Measurements from ENCODE around the gene SPOUT1. TPM values are rescaled to one million over a fixed set of nuclear protein-coding genes. Genes with fewer than 3 reads are reported as not detected.
"Not testable (repeated sequence)": the region's sequence is repeated elsewhere in the genome, so short reads cannot be mapped to it uniquely, and the experiment has no call there.

SPOUT1 gene
- total RNA-seq, 1 experiment from 2014 or later: 66.4 TPM

- no peak overlapping the region for H3K4me3 ChIP-seq (ENCODE audit: low read depth, low read length, poor library complexity, severe bottlenecking)
- H3K4me1 ChIP-seq (ENCODE audit: insufficient read depth, low read length, poor library complexity, severe bottlenecking): peaks cover 7% of the 10 kb centered on the region
- TF ChIP-seq CTCF (conservative IDR thresholded peaks at IDR 0.05; ENCODE audit: low read depth, low read length): no peak
- no peak for TF ChIP-seq EZH2 (IDR thresholded peaks at IDR 0.05; ENCODE audit: borderline replicate concordance, low read depth, low read length, poor library complexity, severe bottlenecking)
- no peaks in the 10 kb centered on the region for H3K9me3 ChIP-seq (ENCODE audit: low read depth, low read length, poor library complexity, severe bottlenecking)
- no peaks in the 10 kb centered on the region for H3K27me3 ChIP-seq (replicated peaks; ENCODE audit: insufficient read depth, low read depth, low read length, poor library complexity)
- intact Hi-C loops (cut with micrococcal nuclease; ENCODE audit: unreplicated experiment): no loop called here
- no TSS peak for BruUV-seq (replicated peaks)
- no peak for DNase-seq (ENCODE audit: low spot score)
- CTCF ChIA-PET: no interaction called here
- POLR2A ChIA-PET (ENCODE audit: low non-redundant PET): interaction anchor here (0.6 kb wide), 1 partner anchor 302 kb away, joined by 10 read pairs; no protein-coding TSS in a partner anchor
- no peak overlapping the region for H3K27ac ChIP-seq (ENCODE audit: low read depth, low read length, poor library complexity, severe bottlenecking)
- no peaks in the 10 kb centered on the region for H3K36me3 ChIP-seq (ENCODE audit: insufficient read depth, low read length, poor library complexity, severe bottlenecking)
These were observed 44.2 kb downstream of the SPOUT1 start for GRCh38 chr9:128785427-128785826.

- Histone ChIP-seq H3K9me3 (ENCODE audit: low read depth, low read length, poor library complexity, severe bottlenecking) (no peaks in the 10 kb centered on the region), H3K4me3 (ENCODE audit: low read depth, low read length, poor library complexity, severe bottlenecking) (no peak overlapping the region), H3K27ac (ENCODE audit: low read depth, low read length, poor library complexity, severe bottlenecking) (no peak overlapping the region), H3K36me3 (ENCODE audit: insufficient read depth, low read length, poor library complexity, severe bottlenecking) (no peaks in the 10 kb centered on the region), H3K4me1 (ENCODE audit: insufficient read depth, low read length, poor library complexity, severe bottlenecking) (peaks cover 7% of the 10 kb centered on the region), H3K27me3 (replicated peaks; ENCODE audit: insufficient read depth, low read depth, low read length, poor library complexity) (no peaks in the 10 kb centered on the region)
- intact Hi-C loops (cut with micrococcal nuclease; ENCODE audit: unreplicated experiment): no loop called here
- ChIA-PET CTCF (no interaction called here), POLR2A (ENCODE audit: low non-redundant PET) (no interaction called here)
- DNase-seq (ENCODE audit: low spot score): no peak
- no TSS peak for BruUV-seq (replicated peaks)
- TF ChIP-seq CTCF (conservative IDR thresholded peaks at IDR 0.05; ENCODE audit: low read depth, low read length) (no peak), EZH2 (IDR thresholded peaks at IDR 0.05; ENCODE audit: borderline replicate concordance, low read depth, low read length, poor library complexity, severe bottlenecking) (no peak)
These were observed 46.9 kb downstream of the SPOUT1 start for GRCh38 chr9:128782669-128783068.

DNA sequence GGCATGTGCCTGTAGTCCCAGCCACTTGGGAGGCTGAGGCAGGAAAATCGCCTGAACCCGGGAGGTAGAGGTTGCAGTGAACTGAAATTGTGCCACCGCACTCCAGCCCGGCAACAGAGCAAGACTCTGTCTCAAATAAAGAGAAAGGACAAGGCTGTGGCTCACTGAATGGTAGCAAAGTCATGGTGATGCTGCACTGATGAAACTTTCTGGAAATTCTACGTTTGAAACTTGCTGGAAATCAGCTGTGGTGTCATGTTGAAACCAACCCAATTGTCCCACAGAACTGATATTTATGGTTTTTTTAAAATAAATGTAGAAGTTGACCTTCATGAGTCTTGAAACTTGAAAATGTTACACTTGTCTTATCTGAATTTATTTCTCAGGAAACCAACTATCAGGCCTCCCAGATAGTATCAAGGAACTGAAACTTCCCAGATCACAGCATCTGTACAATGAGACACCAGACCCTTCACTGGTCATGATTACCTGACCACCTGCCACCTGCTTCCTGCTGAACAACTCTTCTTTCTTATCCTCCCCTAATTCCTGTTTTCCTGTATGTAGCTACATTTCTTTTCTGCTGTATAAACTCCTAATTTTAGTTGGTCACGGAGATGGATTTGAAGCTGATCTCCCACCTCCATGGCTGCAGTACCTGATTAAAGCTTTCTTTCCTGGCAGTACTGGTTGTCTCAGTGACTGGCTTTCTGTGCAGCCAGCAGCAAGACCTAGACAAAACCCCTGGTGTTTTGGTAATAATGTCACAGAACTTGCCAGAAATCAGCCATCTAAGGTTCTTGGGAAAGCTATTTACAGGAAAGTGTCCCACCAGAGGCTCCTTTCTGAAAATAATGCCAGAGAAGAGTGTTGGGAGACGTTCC, 48.2 kb downstream of the SPOUT1 start:
- no peak overlapping the region for H3K27ac ChIP-seq (ENCODE audit: low read depth, low read length, poor library complexity, severe bottlenecking)
- no peak for TF ChIP-seq CTCF (conservative IDR thresholded peaks at IDR 0.05; ENCODE audit: low read depth, low read length)
- TF ChIP-seq EZH2 (IDR thresholded peaks at IDR 0.05; ENCODE audit: borderline replicate concordance, low read depth, low read length, poor library complexity, severe bottlenecking): no peak
- H3K4me3 ChIP-seq (ENCODE audit: low read depth, low read length, poor library complexity, severe bottlenecking): no peak overlapping the region
- BruUV-seq (replicated peaks): no TSS peak
- intact Hi-C loops (cut with micrococcal nuclease; ENCODE audit: unreplicated experiment): no loop called here
- ChIA-PET CTCF (no interaction called here), POLR2A (ENCODE audit: low non-redundant PET) (no interaction called here)
- H3K36me3 ChIP-seq (ENCODE audit: insufficient read depth, low read length, poor library complexity, severe bottlenecking): no peaks in the 10 kb centered on the region
- H3K4me1 ChIP-seq (ENCODE audit: insufficient read depth, low read length, poor library complexity, severe bottlenecking): peaks cover 7% of the 10 kb centered on the region
- no peak for DNase-seq (ENCODE audit: low spot score)
- H3K9me3 ChIP-seq (ENCODE audit: low read depth, low read length, poor library complexity, severe bottlenecking): no peaks in the 10 kb centered on the region
- no peaks in the 10 kb centered on the region for H3K27me3 ChIP-seq (replicated peaks; ENCODE audit: insufficient read depth, low read depth, low read length, poor library complexity)

GRCh38 chr9:128780093-128780492, 49.5 kb downstream of the SPOUT1 start:
- H3K4me1 ChIP-seq (ENCODE audit: insufficient read depth, low read length, poor library complexity, severe bottlenecking); BruUV-seq (replicated peaks); H3K4me3 ChIP-seq (ENCODE audit: low read depth, low read length, poor library complexity, severe bottlenecking); CTCF ChIA-PET; H3K36me3 ChIP-seq (ENCODE audit: insufficient read depth, low read length, poor library complexity, severe bottlenecking); H3K27ac ChIP-seq (ENCODE audit: low read depth, low read length, poor library complexity, severe bottlenecking); intact Hi-C loops (cut with micrococcal nuclease; ENCODE audit: unreplicated experiment); H3K9me3 ChIP-seq (ENCODE audit: low read depth, low read length, poor library complexity, severe bottlenecking); H3K27me3 ChIP-seq (replicated peaks; ENCODE audit: insufficient read depth, low read depth, low read length, poor library complexity); POLR2A ChIA-PET (ENCODE audit: low non-redundant PET); DNase-seq (ENCODE audit: low spot score): not testable (repeated sequence)
